Endodermal cell (in vitro differentiated cells): ENCODE data around the gene NF1. TPM values are rescaled to one million over a fixed set of nuclear protein-coding genes. Genes with fewer than 3 reads are reported as not detected.

Experiments used
- DNase-seq: peaks from one replicate; pipeline ENCODE4 v3.0.0-alpha.2; 2017
- H3K27ac ChIP-seq: 2 replicates; pipeline ENCODE4 v1.5.1; 2013; ENCODE audit warnings: mild to moderate bottlenecking, low read depth, low read length, moderate library complexity
- H3K27me3 ChIP-seq: 2 replicates; pipeline ENCODE4 v1.6.1; 2013; ENCODE audit warnings: mild to moderate bottlenecking, low read length, moderate library complexity; ENCODE audit not compliant: insufficient read depth, control insufficient read depth, poor library complexity, severe bottlenecking
- H3K36me3 ChIP-seq: 2 replicates; pipeline ENCODE4 v1.7.0; 2013; ENCODE audit warnings: mild to moderate bottlenecking, low read length, moderate library complexity; ENCODE audit not compliant: control insufficient read depth, insufficient read depth
- H3K4me1 ChIP-seq: one replicate; pipeline ENCODE4 v1.7.0; 2013; ENCODE audit warnings: low read length; ENCODE audit not compliant: control insufficient read depth, insufficient read depth
- H3K4me3 ChIP-seq: 2 replicates; pipeline ENCODE4 v1.5.1; 2013; ENCODE audit warnings: mild to moderate bottlenecking, low read length, moderate library complexity
- H3K9ac ChIP-seq: 2 replicates; pipeline ENCODE4 v1.6.1; 2013; ENCODE audit warnings: mild to moderate bottlenecking, low read length, moderate library complexity; ENCODE audit not compliant: poor library complexity, severe bottlenecking; ENCODE audit errors: extremely low read depth
- H3K9me3 ChIP-seq: 2 replicates; pipeline ENCODE4 v1.6.1; 2013; ENCODE audit warnings: mild to moderate bottlenecking, low read length, moderate library complexity; ENCODE audit not compliant: control insufficient read depth
- H3K27ac Mint-ChIP-seq: 2 replicates; pipeline ENCODE4 v1.8.0; 2020; ENCODE audit warnings: mixed read lengths
- H3K27me3 Mint-ChIP-seq: 2 replicates; pipeline ENCODE4 v1.8.0; 2021; ENCODE audit warnings: mild to moderate bottlenecking, mixed read lengths; ENCODE audit not compliant: insufficient read depth
- H3K36me3 Mint-ChIP-seq: 2 replicates; pipeline ENCODE4 v1.8.0; 2020; ENCODE audit warnings: low read depth, mixed read lengths
- H3K4me1 Mint-ChIP-seq: 2 replicates; pipeline ENCODE4 v1.8.0; 2020; ENCODE audit warnings: mixed read lengths
- H3K4me3 Mint-ChIP-seq: 2 replicates; pipeline ENCODE4 v1.8.0; 2020; ENCODE audit warnings: mild to moderate bottlenecking, moderate library complexity, mixed read lengths
- H3K9me3 Mint-ChIP-seq: 2 replicates; pipeline ENCODE4 v1.8.0; 2020; ENCODE audit warnings: mild to moderate bottlenecking, mixed read lengths
- CTCF ChIP-seq: fragments of 200-600 bp; sonication (generic); conservative IDR thresholded peaks from 2 replicates; pipeline ENCODE4 v1.5.0; 2021; ENCODE audit warnings: antibody characterized with exemption, mild to moderate bottlenecking
- WGBS, 2 experiments: methylation state at CpG; one replicate each; pipeline versions ENCODE4 v1.1.5 to v1.1.7; 2013; ENCODE audit warnings: missing lambda C conversion rate in 2 of 2, mixed read lengths in 1 of 2; ENCODE audit not compliant: insufficient coverage in 1 of 2, insufficient read length in 1 of 2; 5-methylcytosine and 5-hydroxymethylcytosine counted together
- total RNA-seq, 2 donors: library from RNA; stranded (reverse); fragmentation: NEBNext Ultra II Directional in 1 of 2; extraction: Animal tissue kit (Norgen Biotek cat#: 25700) in 1 of 2; gene quantifications; 2 replicates in 1 of 2; 3 replicates in 1 of 2; pipeline ENCODE4 v1.2.1, GENCODE V29; 2021

Gene NF1
- total RNA-seq, 2 donors from 2014 or later, result 61.9 to 69.3 TPM

- Mint-ChIP-seq H3K36me3 (peaks cover 59% of the 10 kb centered on the region), H3K4me1 (peaks cover 10% of the 10 kb centered on the region), H3K4me3 (no peak overlapping the region), H3K27ac (peak overlapping the region; percentile 90), H3K27me3 (no peaks in the 10 kb centered on the region), H3K9me3 (no peaks in the 10 kb centered on the region)
- Histone ChIP-seq H3K9ac (no peak overlapping the region), H3K27me3 (no peaks in the 10 kb centered on the region), H3K27ac (peak overlapping the region; percentile 88), H3K4me3 (no peak overlapping the region), H3K36me3 (peaks cover 81% of the 10 kb centered on the region), H3K9me3 (no peaks in the 10 kb centered on the region), H3K4me1 (no peaks in the 10 kb centered on the region)
- no peak for TF ChIP-seq CTCF
- 63 to 69% methylated on average over 1 of the region's 1 CpG for WGBS, 2 experiments
- DNase-seq, result peak; percentile 88
Measured at GRCh38 chr17:31269578-31269983, 174.8 kb downstream of the NF1 start.

GRCh38 chr17:31272236-31272635, 177.5 kb downstream of the NF1 start:
- no peak for TF ChIP-seq CTCF

GRCh38 chr17:31272803-31273202, 178.0 kb downstream of the NF1 start:
- H3K4me1 ChIP-seq, result no peaks in the 10 kb centered on the region
- H3K27me3 ChIP-seq, result no peaks in the 10 kb centered on the region
- peaks cover 67% of the 10 kb centered on the region for H3K36me3 ChIP-seq
- Mint-ChIP-seq H3K4me1 (peaks cover 10% of the 10 kb centered on the region), H3K9me3 (no peaks in the 10 kb centered on the region), H3K27me3 (no peaks in the 10 kb centered on the region), H3K27ac (no peak overlapping the region), H3K36me3 (peaks cover 53% of the 10 kb centered on the region), H3K4me3 (no peak overlapping the region)
- H3K4me3 ChIP-seq, result no peak overlapping the region
- no peak for DNase-seq
- H3K27ac ChIP-seq, result no peak overlapping the region
- H3K9ac ChIP-seq, result no peak overlapping the region
- no peaks in the 10 kb centered on the region for H3K9me3 ChIP-seq
- no peak for TF ChIP-seq CTCF

More at GRCh38 chr17:31272236-31272635, 177.5 kb downstream of the NF1 start:
- H3K4me1 ChIP-seq, result no peaks in the 10 kb centered on the region
- no peaks in the 10 kb centered on the region for H3K9me3 ChIP-seq
- H3K4me3 ChIP-seq, result no peak overlapping the region
- no peak for DNase-seq
- H3K27me3 Mint-ChIP-seq, result no peaks in the 10 kb centered on the region
- no peaks in the 10 kb centered on the region for H3K9me3 Mint-ChIP-seq
- H3K9ac ChIP-seq, result no peak overlapping the region
- H3K4me3 Mint-ChIP-seq, result no peak overlapping the region
- peaks cover 54% of the 10 kb centered on the region for H3K36me3 Mint-ChIP-seq
- H3K27me3 ChIP-seq, result no peaks in the 10 kb centered on the region
- H3K4me1 Mint-ChIP-seq, result peaks cover 10% of the 10 kb centered on the region
- peaks cover 68% of the 10 kb centered on the region for H3K36me3 ChIP-seq
- no peak overlapping the region for H3K27ac ChIP-seq
- WGBS, 2 experiments, result 88% methylated on average over 1 of the region's 1 CpG; no CpG with 5 or more reads in 1 of the 2 experiments
- H3K27ac Mint-ChIP-seq, result peak overlapping the region; percentile 18
